ENCODE data around the gene GPER1.
A peak's percentile ranks its signal among the peaks of the same experiment; 100 is the strongest.

Gene GPER1

DNA sequence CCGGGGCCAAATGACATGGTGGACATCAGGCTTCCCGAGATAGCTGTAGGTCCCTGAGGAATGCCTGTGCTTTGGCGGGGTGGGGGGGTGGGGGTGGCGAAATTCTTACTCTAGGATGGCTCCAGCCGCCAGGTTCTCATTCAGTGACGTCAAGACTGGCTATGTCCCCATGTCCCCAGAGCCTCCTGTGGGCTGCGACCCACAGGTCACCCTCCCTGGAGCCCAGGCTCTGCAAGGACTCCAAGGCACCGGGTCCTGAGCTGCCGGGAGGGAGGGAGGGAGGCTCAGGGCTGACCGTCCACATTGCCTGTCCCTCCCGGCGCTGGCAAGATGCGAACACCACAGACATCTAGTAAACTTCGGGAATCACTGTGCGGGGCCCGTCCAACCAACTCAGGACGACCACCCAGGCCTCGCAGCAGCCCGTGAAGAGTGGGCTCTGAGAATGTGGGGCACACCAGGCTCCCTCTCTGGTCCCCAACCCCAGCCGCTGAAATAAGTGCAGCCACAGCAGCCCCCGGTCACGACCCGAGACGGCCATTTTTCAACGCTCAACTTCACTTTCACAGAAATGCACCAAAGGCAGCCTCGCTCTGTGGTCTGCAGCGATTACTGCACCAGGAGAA is 31.0 kb upstream of the GPER1 start:
- ChIA-PET CTCF (interaction anchor here (1.0 kb wide), 1 partner anchor 9 kb away, joined by 3 read pairs; no protein-coding TSS in a partner anchor), POLR2A (no interaction called here)
- no peak for TF ChIP-seq SP1 (IDR thresholded peaks at IDR 0.05)
- no peak for TF ChIP-seq CTBP1 (IDR thresholded peaks at IDR 0.05; ENCODE audit: borderline replicate concordance)
- TF ChIP-seq HDGF (IDR thresholded peaks at IDR 0.05; ENCODE audit: borderline replicate concordance), result no peak
- TF ChIP-seq ARNT (IDR thresholded peaks at IDR 0.05), result no peak
- TF ChIP-seq SUZ12 (IDR thresholded peaks at IDR 0.05), result no peak
- no peak for TF ChIP-seq NFRKB (IDR thresholded peaks at IDR 0.05)
- TF ChIP-seq LEF1 (IDR thresholded peaks at IDR 0.05; ENCODE audit: borderline replicate concordance), result no peak
- TF ChIP-seq, protein P1, sequence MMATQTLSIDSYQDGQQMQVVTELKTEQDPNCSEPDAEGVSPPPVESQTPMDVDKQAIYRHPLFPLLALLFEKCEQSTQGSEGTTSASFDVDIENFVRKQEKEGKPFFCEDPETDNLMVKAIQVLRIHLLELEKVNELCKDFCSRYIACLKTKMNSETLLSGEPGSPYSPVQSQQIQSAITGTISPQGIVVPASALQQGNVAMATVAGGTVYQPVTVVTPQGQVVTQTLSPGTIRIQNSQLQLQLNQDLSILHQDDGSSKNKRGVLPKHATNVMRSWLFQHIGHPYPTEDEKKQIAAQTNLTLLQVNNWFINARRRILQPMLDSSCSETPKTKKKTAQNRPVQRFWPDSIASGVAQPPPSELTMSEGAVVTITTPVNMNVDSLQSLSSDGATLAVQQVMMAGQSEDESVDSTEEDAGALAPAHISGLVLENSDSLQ (IDR thresholded peaks at IDR 0.05), result no peak
- DNase-seq (ENCODE audit: extremely low spot score), result no peak

DNA sequence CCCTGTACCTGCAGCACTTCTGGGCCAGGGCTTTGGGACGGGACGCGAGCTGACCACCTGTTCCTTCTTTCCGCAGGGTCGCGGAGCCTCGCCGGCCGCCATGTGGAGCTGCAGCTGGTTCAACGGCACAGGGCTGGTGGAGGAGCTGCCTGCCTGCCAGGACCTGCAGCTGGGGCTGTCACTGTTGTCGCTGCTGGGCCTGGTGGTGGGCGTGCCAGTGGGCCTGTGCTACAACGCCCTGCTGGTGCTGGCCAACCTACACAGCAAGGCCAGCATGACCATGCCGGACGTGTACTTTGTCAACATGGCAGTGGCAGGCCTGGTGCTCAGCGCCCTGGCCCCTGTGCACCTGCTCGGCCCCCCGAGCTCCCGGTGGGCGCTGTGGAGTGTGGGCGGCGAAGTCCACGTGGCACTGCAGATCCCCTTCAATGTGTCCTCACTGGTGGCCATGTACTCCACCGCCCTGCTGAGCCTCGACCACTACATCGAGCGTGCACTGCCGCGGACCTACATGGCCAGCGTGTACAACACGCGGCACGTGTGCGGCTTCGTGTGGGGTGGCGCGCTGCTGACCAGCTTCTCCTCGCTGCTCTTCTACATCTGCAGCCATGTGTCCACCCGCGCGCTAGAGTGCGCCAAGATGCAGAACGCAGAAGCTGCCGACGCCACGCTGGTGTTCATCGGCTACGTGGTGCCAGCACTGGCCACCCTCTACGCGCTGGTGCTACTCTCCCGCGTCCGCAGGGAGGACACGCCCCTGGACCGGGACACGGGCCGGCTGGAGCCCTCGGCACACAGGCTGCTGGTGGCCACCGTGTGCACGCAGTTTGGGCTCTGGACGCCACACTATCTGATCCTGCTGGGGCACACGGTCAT is 30.3 kb upstream of the GPER1 start:
- ChIA-PET CTCF (interaction anchor here (1.0 kb wide), 1 partner anchor 8 kb away, joined by 3 read pairs; no protein-coding TSS in a partner anchor), POLR2A (no interaction called here)
- no peak for TF ChIP-seq FOXK2 (IDR thresholded peaks at IDR 0.05)
- TF ChIP-seq SUZ12 (IDR thresholded peaks at IDR 0.05), result no peak
- TF ChIP-seq CTBP1 (IDR thresholded peaks at IDR 0.05; ENCODE audit: borderline replicate concordance), result no peak
- no peak for TF ChIP-seq BHLHE40 (IDR thresholded peaks at IDR 0.05; ENCODE audit: borderline replicate concordance)
- no peak for TF ChIP-seq FOXM1 (IDR thresholded peaks at IDR 0.05; ENCODE audit: borderline replicate concordance)
- no peak for TF ChIP-seq NFRKB (IDR thresholded peaks at IDR 0.05)
- no peak for TF ChIP-seq LEF1 (IDR thresholded peaks at IDR 0.05; ENCODE audit: borderline replicate concordance)
- no peak for TF ChIP-seq TARDBP (IDR thresholded peaks at IDR 0.05)
- TF ChIP-seq FOXA1 (IDR thresholded peaks at IDR 0.05), result no peak
- TF ChIP-seq HDGF (IDR thresholded peaks at IDR 0.05; ENCODE audit: borderline replicate concordance), result no peak
- no peak for TF ChIP-seq ZNF384 (IDR thresholded peaks at IDR 0.05)
- TF ChIP-seq, protein P1 (IDR thresholded peaks at IDR 0.05), result no peak
- no peak for DNase-seq (ENCODE audit: extremely low spot score)

DNA sequence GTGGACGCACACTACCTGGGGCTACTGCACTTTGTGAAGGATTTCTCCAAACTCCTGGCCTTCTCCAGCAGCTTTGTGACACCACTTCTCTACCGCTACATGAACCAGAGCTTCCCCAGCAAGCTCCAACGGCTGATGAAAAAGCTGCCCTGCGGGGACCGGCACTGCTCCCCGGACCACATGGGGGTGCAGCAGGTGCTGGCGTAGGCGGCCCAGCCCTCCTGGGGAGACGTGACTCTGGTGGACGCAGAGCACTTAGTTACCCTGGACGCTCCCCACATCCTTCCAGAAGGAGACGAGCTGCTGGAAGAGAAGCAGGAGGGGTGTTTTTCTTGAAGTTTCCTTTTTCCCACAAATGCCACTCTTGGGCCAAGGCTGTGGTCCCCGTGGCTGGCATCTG is 29.6 kb upstream of the GPER1 start:
- CTCF ChIA-PET, result interaction anchor here (0.9 kb wide), 1 partner anchor 65 kb away, joined by 3 read pairs; no protein-coding TSS in a partner anchor
- no peak for DNase-seq (ENCODE audit: extremely low spot score)
- TF ChIP-seq ELF4 (IDR thresholded peaks at IDR 0.05) (no peak), BHLHE40 (IDR thresholded peaks at IDR 0.05; ENCODE audit: borderline replicate concordance) (no peak), NFRKB (IDR thresholded peaks at IDR 0.05) (no peak), ARNT (IDR thresholded peaks at IDR 0.05) (no peak), SUZ12 (IDR thresholded peaks at IDR 0.05) (no peak), LEF1 (IDR thresholded peaks at IDR 0.05; ENCODE audit: borderline replicate concordance) (no peak), FOXA1 (IDR thresholded peaks at IDR 0.05) (no peak), FOXK2 (IDR thresholded peaks at IDR 0.05) (no peak), FOXM1 (IDR thresholded peaks at IDR 0.05; ENCODE audit: borderline replicate concordance) (no peak), SP1 (IDR thresholded peaks at IDR 0.05) (no peak)
- POLR2A ChIA-PET, result interaction anchor here (1.0 to 1.2 kb wide), 2 partner anchors 14 to 83 kb away, joined by 3 to 5 read pairs; partner anchors contain the start of genes COX19 and GPR146

DNA sequence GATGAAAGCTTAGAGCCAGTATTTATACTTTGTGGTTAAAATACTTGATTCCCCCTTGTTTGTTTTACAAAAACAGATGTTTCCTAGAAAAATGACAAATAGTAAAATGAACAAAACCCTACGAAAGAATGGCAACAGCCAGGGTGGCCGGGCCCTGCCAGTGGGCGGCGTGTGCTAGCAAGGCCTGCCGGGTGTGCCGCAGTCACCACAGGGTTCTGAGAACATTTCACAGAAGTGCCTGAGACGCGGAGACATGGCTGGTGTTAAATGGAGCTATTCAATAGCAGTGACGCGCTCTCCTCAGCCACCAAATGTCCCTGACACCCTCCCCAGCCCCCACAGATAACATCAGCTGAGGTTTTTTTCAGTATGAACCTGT is 29.1 kb upstream of the GPER1 start:
- ChIA-PET POLR2A (interaction anchor here (1.0 to 1.2 kb wide), 2 partner anchors 14 to 83 kb away, joined by 3 to 5 read pairs; partner anchors contain the start of genes COX19 and GPR146), CTCF (interaction anchor here (0.9 kb wide), 1 partner anchor 65 kb away, joined by 3 read pairs; no protein-coding TSS in a partner anchor)
- DNase-seq (ENCODE audit: extremely low spot score), result no peak
- TF ChIP-seq TARDBP (IDR thresholded peaks at IDR 0.05) (no peak), SUZ12 (IDR thresholded peaks at IDR 0.05) (no peak), ARNT (IDR thresholded peaks at IDR 0.05) (no peak), FOXM1 (IDR thresholded peaks at IDR 0.05; ENCODE audit: borderline replicate concordance) (no peak), BHLHE40 (IDR thresholded peaks at IDR 0.05; ENCODE audit: borderline replicate concordance) (no peak), SP1 (IDR thresholded peaks at IDR 0.05) (no peak), ZNF384 (IDR thresholded peaks at IDR 0.05) (no peak), NFRKB (IDR thresholded peaks at IDR 0.05) (no peak)

DNA sequence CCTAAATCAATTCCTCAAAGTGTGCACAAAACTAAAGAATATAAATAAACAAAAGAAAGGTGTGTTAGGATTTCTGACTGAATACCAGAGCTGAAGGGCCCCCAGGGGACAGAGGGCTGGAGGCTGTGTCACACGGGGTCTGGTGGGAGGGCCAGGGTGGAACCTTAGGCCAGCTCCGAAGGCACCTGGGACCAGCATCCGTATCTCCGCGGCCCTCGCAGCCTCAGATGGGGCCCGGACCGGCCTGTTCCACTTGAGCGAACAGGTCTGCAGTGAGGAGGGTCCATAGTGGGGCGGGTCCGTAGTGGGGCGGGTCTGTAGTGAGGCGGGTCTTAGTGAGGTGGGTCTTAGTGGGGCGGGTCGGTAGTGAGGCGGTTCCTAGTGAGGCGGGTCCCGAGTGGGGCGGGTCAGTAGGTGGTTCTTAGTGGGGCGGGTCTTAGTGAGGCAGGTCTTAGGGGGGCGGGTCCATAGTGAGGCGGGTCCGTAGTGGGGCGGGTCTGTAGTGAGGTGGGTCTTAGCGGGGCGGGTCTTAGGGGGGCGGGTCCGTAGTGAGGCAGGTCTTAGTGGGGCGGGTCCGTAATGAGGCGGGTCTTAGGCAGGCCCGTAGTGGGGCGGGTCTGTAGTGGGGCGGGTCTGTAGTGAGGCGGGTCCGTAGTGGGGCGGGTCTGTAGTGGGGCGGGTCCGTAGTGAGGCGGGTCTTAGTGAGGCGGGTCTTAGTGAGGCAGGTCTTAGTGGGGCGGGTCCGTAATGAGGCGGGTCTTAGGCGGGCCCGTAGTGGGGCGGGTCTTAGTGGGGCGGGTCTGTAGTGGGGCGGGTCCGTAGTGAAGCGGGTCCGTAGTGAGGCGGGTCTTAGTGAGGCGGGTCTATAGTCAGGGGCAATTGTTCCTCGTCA is 28.5 kb upstream of the GPER1 start:
- ChIA-PET POLR2A (interaction anchor here (1.0 to 1.2 kb wide), 2 partner anchors 15 to 84 kb away, joined by 3 to 5 read pairs; partner anchors contain the start of genes COX19 and GPR146), CTCF (interaction anchor here (0.9 kb wide), 1 partner anchor 66 kb away, joined by 3 read pairs; no protein-coding TSS in a partner anchor)
- TF ChIP-seq FOXA1 (IDR thresholded peaks at IDR 0.05) (no peak), BHLHE40 (IDR thresholded peaks at IDR 0.05; ENCODE audit: borderline replicate concordance) (no peak), SUZ12 (IDR thresholded peaks at IDR 0.05) (no peak), TARDBP (IDR thresholded peaks at IDR 0.05) (no peak), NFRKB (IDR thresholded peaks at IDR 0.05) (no peak), ELF4 (IDR thresholded peaks at IDR 0.05) (no peak), L3MBTL2 (conservative IDR thresholded peaks at IDR 0.05) (no peak), FOXM1 (IDR thresholded peaks at IDR 0.05; ENCODE audit: borderline replicate concordance) (no peak), FOXK2 (IDR thresholded peaks at IDR 0.05) (no peak), LEF1 (IDR thresholded peaks at IDR 0.05; ENCODE audit: borderline replicate concordance) (no peak), SP1 (IDR thresholded peaks at IDR 0.05) (no peak), ZNF384 (IDR thresholded peaks at IDR 0.05) (no peak), HDGF (IDR thresholded peaks at IDR 0.05; ENCODE audit: borderline replicate concordance) (no peak), ARNT (IDR thresholded peaks at IDR 0.05) (no peak), CTBP1 (IDR thresholded peaks at IDR 0.05; ENCODE audit: borderline replicate concordance) (no peak)
- TF ChIP-seq, protein P1 (IDR thresholded peaks at IDR 0.05), result no peak
- peak; percentile 74 for DNase-seq (ENCODE audit: extremely low spot score)
